HepG2 (cell line): Measurements from ENCODE around the gene CACNG7.

Source experiments
- ARID3A ChIP-seq: IDR thresholded peaks from 2 replicates; pipeline ENCODE4 v1.6.1; 2012; ENCODE audit warnings: low read depth, low read length, improper control_type of control experiment
- CEBPB ChIP-seq: IDR thresholded peaks from 2 replicates; pipeline ENCODE4 v1.6.1; 2011; ENCODE audit warnings: low read depth, low read length, improper control_type of control experiment, borderline replicate concordance
- CREB3 ChIP-seq: sonication (generic); formaldehyde crosslinking; IDR thresholded peaks from 2 replicates; pipeline ENCODE4 v1.5.0; 2020; ENCODE audit warnings: missing genetic modification reagents
- ELK4 ChIP-seq: sonication (generic); formaldehyde crosslinking; IDR thresholded peaks from 2 replicates; pipeline ENCODE4 v1.9.0; 2021; ENCODE audit warnings: missing genetic modification reagents, borderline replicate concordance
- NFE2L2 ChIP-seq: fragments of 150-350 bp; IDR thresholded peaks from 2 replicates; pipeline ENCODE4 v1.6.1; 2014; ENCODE audit warnings: low read length
- SRF ChIP-seq: IDR thresholded peaks from 2 replicates; pipeline ENCODE4 v1.6.1; 2011; ENCODE audit warnings: mild to moderate bottlenecking, low read depth, low read length, moderate library complexity
- ZBTB7A ChIP-seq: sonication (generic); formaldehyde crosslinking; IDR thresholded peaks from 2 replicates; pipeline ENCODE4 v1.8.0; 2022; ENCODE audit warnings: mild to moderate bottlenecking, missing genetic modification reagents
- ZHX1 ChIP-seq: sonication (generic); formaldehyde crosslinking; IDR thresholded peaks from 2 replicates; pipeline ENCODE4 v1.8.1; 2022; ENCODE audit warnings: low read depth, mild to moderate bottlenecking, missing genetic modification reagents
- ZNF333 ChIP-seq: sonication (generic); formaldehyde crosslinking; IDR thresholded peaks from 2 replicates; pipeline ENCODE4 v1.4.0; 2020; ENCODE audit warnings: mild to moderate bottlenecking, missing genetic modification reagents, borderline replicate concordance
- ZNF850 ChIP-seq: sonication (generic); formaldehyde crosslinking; conservative IDR thresholded peaks from 2 replicates; pipeline ENCODE4 v1.9.0; 2021; ENCODE audit warnings: mild to moderate bottlenecking, missing genetic modification reagents

GRCh38 chr19:53876651-53877224 lies 32.3 kb upstream of the CACNG7 start:
- TF ChIP-seq NFE2L2 (no peak), ZNF333 (CRISPR knock-in tag) (no peak), CEBPB (no peak), ELK4 (CRISPR knock-in tag) (no peak), ZHX1 (CRISPR knock-in tag) (no peak), ZBTB7A (CRISPR knock-in tag) (no peak), SRF (no peak), ZNF850 (no peak), ARID3A (no peak), CREB3 (CRISPR knock-in tag) (no peak)
